Neuronal stem cell (in vitro differentiated cells): Measurements from ENCODE around the gene SLCO2A1.

Experiments
- DNase-seq: peaks from one replicate; pipeline ENCODE4 v3.0.0-alpha.2; 2013; ENCODE audit warnings: low spot score
- H2AFZ ChIP-seq: one replicate; pipeline ENCODE4 v1.6.1; 2013; ENCODE audit warnings: mild to moderate bottlenecking, low read length, inconsistent platforms
- H2AK5ac ChIP-seq: 2 replicates; pipeline ENCODE4 v1.6.1; 2013; ENCODE audit warnings: low read depth, mild to moderate bottlenecking, inconsistent platforms, low read length, moderate library complexity, mixed read lengths
- H2BK120ac ChIP-seq: 2 replicates; pipeline ENCODE4 v1.6.1; 2013; ENCODE audit warnings: low read depth, mild to moderate bottlenecking, inconsistent platforms, low read length, moderate library complexity, mixed read lengths
- H2BK12ac ChIP-seq: one replicate; pipeline ENCODE4 v1.6.1; 2013; ENCODE audit warnings: low read length, inconsistent platforms
- H2BK15ac ChIP-seq: 2 replicates; pipeline ENCODE4 v1.6.1; 2013; ENCODE audit warnings: mild to moderate bottlenecking, low read length, inconsistent platforms, mixed read lengths
- H2BK5ac ChIP-seq: one replicate; pipeline ENCODE4 v1.6.1; 2013; ENCODE audit warnings: inconsistent platforms, mild to moderate bottlenecking, low read length, moderate library complexity
- H3K14ac ChIP-seq: one replicate; pipeline ENCODE4 v1.6.1; 2013; ENCODE audit warnings: low read length, inconsistent platforms
- H3K18ac ChIP-seq: 2 replicates; pipeline ENCODE4 v1.6.1; 2013; ENCODE audit warnings: low read length, inconsistent platforms
- H3K23ac ChIP-seq: 2 replicates; pipeline ENCODE4 v1.6.1; 2013; ENCODE audit warnings: low read depth, mild to moderate bottlenecking, mixed read lengths, low read length, inconsistent platforms; ENCODE audit not compliant: poor library complexity
- H3K27ac ChIP-seq: replicated peaks from 3 replicates; pipeline ENCODE4 v1.5.1; 2013; ENCODE audit warnings: low read length, inconsistent platforms
- H3K27me3 ChIP-seq, 3 experiments: 2 replicates each; pipeline ENCODE4 v1.6.1; 2013; ENCODE audit warnings: low read length in 3 of 3, mild to moderate bottlenecking in 2 of 3, inconsistent platforms in 1 of 3, low read depth in 1 of 3, mixed read lengths in 1 of 3, moderate library complexity in 1 of 3; ENCODE audit not compliant: control insufficient read depth in 3 of 3, insufficient read depth in 3 of 3
- H3K36me3 ChIP-seq, 2 donors: replicated peaks in 1 of 2; 2 replicates each; pipeline ENCODE4 v1.6.1; 2013; ENCODE audit warnings: low read length in 2 of 2; ENCODE audit not compliant: control insufficient read depth in 2 of 2, insufficient read depth in 2 of 2
- H3K4ac ChIP-seq: 2 replicates; pipeline ENCODE4 v1.6.1; 2013; ENCODE audit warnings: inconsistent platforms, mild to moderate bottlenecking, low read length, moderate library complexity
- H3K4me1 ChIP-seq, 2 donors: 1 replicate in 1 of 2; 2 replicates in 1 of 2; pipeline ENCODE4 v1.6.1; 2013; ENCODE audit warnings: low read length in 2 of 2, low read depth in 1 of 2; ENCODE audit not compliant: control insufficient read depth in 2 of 2, insufficient read depth in 1 of 2
- H3K4me2 ChIP-seq: one replicate; pipeline ENCODE4 v1.6.1; 2013; ENCODE audit warnings: mild to moderate bottlenecking, low read length, inconsistent platforms; ENCODE audit not compliant: insufficient read depth, poor library complexity, severe bottlenecking
- H3K4me3 ChIP-seq, 2 donors: 2 replicates each; pipeline ENCODE4 v1.5.1; 2013; ENCODE audit warnings: low read length in 2 of 2, mild to moderate bottlenecking in 2 of 2, inconsistent platforms in 1 of 2, moderate library complexity in 1 of 2
- H3K79me1 ChIP-seq: one replicate; pipeline ENCODE4 v1.6.1; 2013; ENCODE audit warnings: low read depth, mild to moderate bottlenecking, inconsistent platforms, low read length, moderate library complexity
- H3K9ac ChIP-seq: one replicate; pipeline ENCODE4 v1.6.1; 2013; ENCODE audit warnings: mild to moderate bottlenecking, low read depth, low read length, inconsistent platforms; ENCODE audit not compliant: poor library complexity
- H3K9me3 ChIP-seq, 2 donors: replicated peaks in 1 of 2; 2 replicates each; pipeline versions ENCODE3 to v1.6.1; 2013; ENCODE audit warnings: low read length in 2 of 2, mild to moderate bottlenecking in 2 of 2, inconsistent platforms in 1 of 2, low read depth in 1 of 2, mixed read lengths in 1 of 2, moderate library complexity in 1 of 2; ENCODE audit not compliant: control insufficient read depth in 2 of 2, insufficient read depth in 1 of 2
- H4K8ac ChIP-seq: one replicate; pipeline ENCODE4 v1.6.1; 2013; ENCODE audit warnings: low read depth, mild to moderate bottlenecking, inconsistent platforms, low read length, moderate library complexity
- H4K91ac ChIP-seq: one replicate; pipeline ENCODE4 v1.6.1; 2013; ENCODE audit warnings: low read length, low read depth, mild to moderate bottlenecking, inconsistent platforms; ENCODE audit not compliant: poor library complexity
- WGBS, 2 donors: extraction: QIAGEN DNeasy Blood & Tissue Kit; methylation state at CpG; one replicate each; pipeline ENCODE4 v1.1.7; 2013; ENCODE audit warnings: missing lambda C conversion rate in 2 of 2, mixed read lengths in 1 of 2; ENCODE audit not compliant: insufficient read length in 2 of 2, insufficient replicate concordance in 1 of 2; ENCODE audit errors: extremely low coverage in 2 of 2; 5-methylcytosine and 5-hydroxymethylcytosine counted together

SLCO2A1 gene

DNA sequence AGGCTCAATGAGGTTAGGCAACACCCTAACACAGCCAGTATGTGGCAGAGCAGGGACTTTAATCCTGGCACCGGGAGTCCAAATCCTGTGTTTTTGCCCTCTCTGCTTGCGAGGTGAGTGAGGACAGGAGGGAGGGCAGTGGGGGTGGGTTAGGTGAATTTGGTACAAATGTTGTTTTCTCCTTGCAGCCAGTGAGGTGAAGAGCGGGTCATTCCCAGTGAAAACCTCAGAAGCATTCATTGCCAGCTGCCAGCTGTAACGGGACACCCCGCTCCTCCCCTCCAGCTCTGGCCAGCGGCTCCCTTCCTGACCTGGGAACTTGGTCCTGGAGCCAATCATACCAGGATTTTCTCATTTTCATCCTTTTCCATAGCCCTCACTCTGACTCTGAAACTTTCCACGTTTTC is 88.3 kb downstream of the SLCO2A1 start:
- no peaks in the 10 kb centered on the region for H3K36me3 ChIP-seq
- H3K4me1 ChIP-seq = no peaks in the 10 kb centered on the region
- no peak overlapping the region for H3K4me2 ChIP-seq
- H2AK5ac ChIP-seq = no peak overlapping the region
- H4K8ac ChIP-seq = no peak overlapping the region
- H3K23ac ChIP-seq = no peak overlapping the region
- no peak overlapping the region for H2BK12ac ChIP-seq
- no peaks in the 10 kb centered on the region for H3K9me3 ChIP-seq
- H3K27me3 ChIP-seq = peaks cover 0 to 46% (median 0%) of the 10 kb centered on the region in 3 experiments
- no peaks in the 10 kb centered on the region for H3K79me1 ChIP-seq
- no peak overlapping the region for H3K27ac ChIP-seq
- no CpG with 5 or more reads among the region's 7 CpGs for WGBS, 2 donors
- H2BK5ac ChIP-seq = no peak overlapping the region
- H3K4me3 ChIP-seq = no peak overlapping the region
- no peak overlapping the region for H2AFZ ChIP-seq
- no peak overlapping the region for H4K91ac ChIP-seq
- H3K14ac ChIP-seq = no peak overlapping the region
- no peak for DNase-seq
- no peak overlapping the region for H3K4ac ChIP-seq
- H3K9ac ChIP-seq = no peak overlapping the region
- H2BK120ac ChIP-seq = no peak overlapping the region
- no peak overlapping the region for H3K18ac ChIP-seq
- no peak overlapping the region for H2BK15ac ChIP-seq

DNA sequence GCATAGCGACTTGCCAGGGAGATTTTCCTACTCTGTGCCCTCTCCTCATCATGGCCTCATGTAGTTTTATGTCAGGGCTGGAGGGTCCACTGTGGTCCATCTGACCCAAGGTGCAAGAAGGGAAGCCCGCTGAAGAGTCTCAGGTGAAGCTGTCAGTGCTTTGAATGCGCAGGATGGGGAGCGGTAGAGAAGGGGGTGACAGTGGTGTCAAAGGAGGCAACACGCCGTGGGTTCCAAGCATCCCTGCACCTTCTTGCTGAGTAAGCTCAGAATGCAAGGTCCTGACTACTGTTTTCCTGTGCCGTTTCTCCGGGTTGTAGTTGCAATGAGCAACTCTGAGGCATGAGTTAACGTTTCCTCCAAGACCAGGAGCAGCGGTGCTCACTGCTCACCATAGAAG is 89.2 kb downstream of the SLCO2A1 start:
- Histone ChIP-seq H3K4me3 (no peak overlapping the region), H3K4me1 (no peaks in the 10 kb centered on the region), H2BK120ac (no peak overlapping the region), H4K91ac (no peak overlapping the region), H3K27ac (no peak overlapping the region), H4K8ac (no peak overlapping the region), H3K4me2 (no peak overlapping the region), H3K4ac (no peak overlapping the region), H3K9me3 (no peaks in the 10 kb centered on the region), H2BK5ac (no peak overlapping the region), H3K9ac (no peak overlapping the region), H2BK15ac (no peak overlapping the region), H2BK12ac (no peak overlapping the region), H2AK5ac (no peak overlapping the region), H3K18ac (no peak overlapping the region), H3K27me3 (peaks cover 0 to 45% (median 0%) of the 10 kb centered on the region in 3 experiments), H3K36me3 (no peaks in the 10 kb centered on the region), H3K79me1 (no peaks in the 10 kb centered on the region), H3K23ac (no peak overlapping the region), H3K14ac (no peak overlapping the region), H2AFZ (no peak overlapping the region)
- DNase-seq = no peak
- no CpG with 5 or more reads among the region's 10 CpGs for WGBS, 2 donors

DNA sequence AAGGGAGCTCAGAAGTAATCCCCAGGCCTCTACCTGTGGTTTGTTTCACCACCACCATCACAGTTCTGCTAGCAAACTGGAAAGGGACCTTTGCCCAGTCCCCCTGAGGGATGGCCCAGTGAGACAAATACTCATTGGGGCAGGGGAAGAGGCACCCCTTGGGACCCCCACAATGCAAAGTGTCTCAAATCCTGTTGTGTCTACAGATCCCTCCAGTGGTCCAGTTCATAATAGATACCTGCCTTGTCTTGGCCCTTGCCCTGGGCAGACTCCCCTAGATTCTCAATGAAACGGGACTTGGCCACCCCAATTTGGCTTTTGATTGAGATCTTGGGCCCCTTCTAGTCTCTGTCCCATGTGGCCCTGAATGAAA is 90.3 kb downstream of the SLCO2A1 start:
- Histone ChIP-seq H2AK5ac (peak overlapping the region; percentile 29), H3K79me1 (no peaks in the 10 kb centered on the region), H3K36me3 (no peaks in the 10 kb centered on the region), H3K27me3 (peaks cover 0 to 34% (median 0%) of the 10 kb centered on the region in 3 experiments), H2BK120ac (no peak overlapping the region), H3K14ac (no peak overlapping the region), H2AFZ (no peak overlapping the region), H3K4me3 (no peak overlapping the region), H2BK5ac (no peak overlapping the region), H3K18ac (peak overlapping the region; percentile 67), H2BK15ac (no peak overlapping the region), H4K8ac (no peak overlapping the region), H4K91ac (peak overlapping the region; percentile 16), H3K4me1 (no peaks in the 10 kb centered on the region), H3K27ac (no peak overlapping the region), H3K9me3 (no peaks in the 10 kb centered on the region), H2BK12ac (no peak overlapping the region), H3K4me2 (no peak overlapping the region), H3K23ac (no peak overlapping the region), H3K9ac (no peak overlapping the region), H3K4ac (no peak overlapping the region)
- no CpG with 5 or more reads among the region's 1 CpG for WGBS, 2 donors
- DNase-seq = no peak

DNA sequence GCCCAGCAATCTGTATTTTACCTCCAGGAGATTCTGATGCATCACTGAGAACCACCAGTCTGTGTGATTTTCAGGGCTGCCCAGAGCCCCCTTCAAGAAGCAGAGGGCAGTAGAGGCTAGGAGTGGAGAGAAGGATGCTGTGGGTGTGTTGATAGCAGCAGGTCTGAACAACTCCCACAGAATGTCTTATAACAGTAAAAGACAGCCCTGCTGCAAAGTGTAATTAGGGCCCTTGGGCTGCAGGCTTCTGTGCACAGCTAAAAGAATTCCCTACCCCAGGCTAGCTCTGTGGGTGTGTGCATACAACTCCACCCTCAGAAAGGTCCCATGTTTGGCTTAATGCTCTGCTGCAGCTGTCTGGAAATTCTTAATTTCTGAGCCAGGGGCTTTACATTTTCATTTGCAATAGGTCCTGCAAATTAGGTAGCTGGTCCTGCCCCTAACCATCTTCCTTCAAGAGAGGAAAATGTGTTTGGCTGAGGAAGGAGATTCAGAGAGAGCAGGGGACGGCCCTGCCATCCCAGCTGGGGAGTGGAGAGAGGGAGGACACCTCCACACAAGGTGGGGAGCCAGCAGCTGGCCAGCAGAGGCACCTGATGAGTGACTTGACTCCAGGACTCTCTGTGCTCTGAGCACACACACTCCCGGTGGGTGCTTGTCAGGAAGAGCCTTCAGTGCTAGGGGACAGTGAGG is 90.8 kb downstream of the SLCO2A1 start:
- Histone ChIP-seq H4K91ac (peak overlapping the region; percentile 16), H3K27ac (no peak overlapping the region), H3K27me3 (peaks cover 0 to 34% (median 0%) of the 10 kb centered on the region in 3 experiments), H3K4me3 (no peak overlapping the region), H2AFZ (no peak overlapping the region), H3K4ac (no peak overlapping the region), H3K9ac (no peak overlapping the region), H2BK5ac (no peak overlapping the region), H3K9me3 (no peaks in the 10 kb centered on the region), H3K79me1 (no peaks in the 10 kb centered on the region), H3K23ac (no peak overlapping the region), H3K18ac (peak overlapping the region; percentile 67), H3K4me1 (no peaks in the 10 kb centered on the region), H3K4me2 (no peak overlapping the region), H2BK120ac (no peak overlapping the region), H2BK12ac (no peak overlapping the region), H3K14ac (no peak overlapping the region), H3K36me3 (no peaks in the 10 kb centered on the region), H2AK5ac (peak overlapping the region; percentile 29), H4K8ac (no peak overlapping the region), H2BK15ac (no peak overlapping the region)
- no peak for DNase-seq
- WGBS, 2 donors = no CpG with 5 or more reads among the region's 2 CpGs
